HG02973 (cell line): ENCODE measurements around the gene JMJD4.

Source experiments
- ATAC-seq: cut with Tn5 transposase; IDR thresholded peaks from one replicate; pipeline ENCODE4 v1.9.1; 2021; ENCODE audit warnings: moderate library complexity; ENCODE audit not compliant: unreplicated experiment

Gene JMJD4

DNA sequence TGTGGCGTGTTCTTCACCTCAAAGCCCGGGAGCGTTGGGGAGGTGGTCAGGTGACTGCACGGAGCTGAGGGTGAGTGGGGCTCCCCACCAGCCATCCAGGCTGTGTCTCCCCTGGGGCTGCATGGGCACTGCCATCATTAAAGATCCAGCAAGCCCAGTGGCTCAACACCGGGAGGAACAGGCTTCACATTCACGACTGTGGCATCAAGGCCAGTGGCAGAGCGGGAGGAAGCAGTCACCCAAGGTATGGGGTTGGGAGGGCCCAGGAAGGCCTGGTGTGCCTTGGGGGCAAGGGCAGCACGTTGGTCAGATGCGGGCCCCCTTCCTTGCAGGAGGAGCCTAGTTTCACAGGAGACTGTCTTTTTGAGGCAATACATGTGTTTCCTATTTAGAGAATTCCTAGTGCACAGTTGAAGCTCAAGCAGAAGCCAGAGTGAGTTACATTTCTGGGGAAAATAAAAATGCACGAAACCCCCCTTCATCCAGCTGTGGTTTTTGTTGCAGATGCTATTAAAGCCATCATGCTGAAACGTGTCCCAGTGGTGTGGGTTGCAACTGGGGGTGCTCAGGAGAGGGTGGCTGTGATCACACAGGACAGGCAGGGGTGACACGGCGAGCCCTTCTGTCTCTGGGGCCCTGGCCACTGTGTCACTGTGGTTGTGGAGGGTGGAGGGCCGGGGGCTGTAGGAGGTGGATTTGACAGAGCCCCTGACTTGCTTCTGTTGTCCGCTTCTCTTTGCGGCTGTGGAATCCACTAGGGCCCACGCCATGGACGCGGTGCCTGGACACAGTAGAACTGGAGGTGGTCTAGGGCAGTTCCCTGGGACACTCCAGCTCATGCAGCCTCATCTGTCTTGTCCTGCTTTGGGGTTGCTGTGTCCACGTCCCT lies 34.2 kb upstream of the JMJD4 start:
- no peak for ATAC-seq

DNA sequence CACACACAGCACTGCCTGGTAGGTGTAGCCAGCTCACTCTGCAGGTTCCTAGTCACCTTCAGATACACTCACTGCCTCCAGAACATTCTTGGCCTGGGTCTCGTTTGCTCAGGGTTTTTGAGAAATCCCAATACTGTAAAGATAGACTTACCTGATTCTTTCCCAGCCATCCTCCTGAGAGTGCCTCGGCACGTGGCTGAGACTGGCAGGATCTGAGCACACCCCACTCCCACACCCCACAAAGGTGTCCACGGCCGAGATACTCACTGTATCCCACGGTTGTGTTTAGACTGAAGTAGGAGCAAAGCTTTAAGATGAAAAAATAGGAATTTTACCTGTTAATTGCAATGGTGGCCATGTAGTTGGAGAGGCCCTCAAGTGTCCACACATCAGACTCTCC lies 33.5 kb upstream of the JMJD4 start:
- no peak for ATAC-seq

DNA sequence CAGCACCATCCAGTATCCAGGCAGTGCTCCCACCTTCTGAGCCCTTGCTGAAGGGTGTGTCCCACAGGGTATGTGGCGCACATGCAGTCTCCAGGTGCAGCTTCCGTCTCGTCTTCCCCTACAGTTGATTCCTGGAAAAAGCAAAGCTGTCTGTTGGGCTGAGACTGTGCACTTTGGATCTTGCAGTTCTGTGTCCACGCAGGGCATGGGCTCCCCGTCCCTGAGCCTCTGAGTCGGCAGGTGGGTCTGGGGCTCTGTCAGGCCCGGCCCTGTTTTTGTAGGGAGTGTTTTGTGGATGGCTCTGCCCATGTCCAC lies 33.0 kb upstream of the JMJD4 start:
- ATAC-seq: no peak

DNA sequence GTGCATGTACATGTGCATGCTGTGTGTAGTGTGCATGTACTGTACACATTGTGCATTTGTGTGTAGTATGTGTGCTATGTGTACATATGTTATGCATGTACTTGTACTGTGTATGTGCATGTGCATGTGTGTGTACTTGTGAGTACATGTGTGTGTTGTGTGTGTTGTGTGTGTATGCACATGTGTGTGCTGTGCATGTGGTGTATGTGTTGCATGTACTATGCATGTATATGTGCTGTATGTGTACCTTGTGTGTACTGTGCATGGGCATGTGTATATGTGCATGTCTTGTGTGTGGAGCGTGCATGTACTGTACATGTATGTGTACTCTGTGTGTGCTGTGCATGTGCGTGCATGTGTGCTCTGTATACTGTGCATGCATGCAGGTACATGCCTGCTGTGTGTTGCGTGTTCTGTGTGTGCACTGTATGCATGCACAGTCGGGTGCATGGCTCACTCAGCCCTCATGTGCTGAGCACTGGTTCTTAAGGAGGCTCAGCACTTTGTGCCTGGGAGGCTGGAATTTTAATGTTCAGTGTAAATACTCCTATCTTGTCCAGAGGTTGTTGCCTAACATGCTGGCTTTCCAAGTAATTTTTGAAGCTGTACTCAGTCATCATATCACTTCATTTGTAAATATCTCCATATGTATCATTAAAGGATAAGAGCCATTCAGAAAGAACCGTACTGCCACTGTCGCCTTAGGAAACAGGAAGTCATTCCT lies 32.5 kb upstream of the JMJD4 start:
- ATAC-seq: no peak

DNA sequence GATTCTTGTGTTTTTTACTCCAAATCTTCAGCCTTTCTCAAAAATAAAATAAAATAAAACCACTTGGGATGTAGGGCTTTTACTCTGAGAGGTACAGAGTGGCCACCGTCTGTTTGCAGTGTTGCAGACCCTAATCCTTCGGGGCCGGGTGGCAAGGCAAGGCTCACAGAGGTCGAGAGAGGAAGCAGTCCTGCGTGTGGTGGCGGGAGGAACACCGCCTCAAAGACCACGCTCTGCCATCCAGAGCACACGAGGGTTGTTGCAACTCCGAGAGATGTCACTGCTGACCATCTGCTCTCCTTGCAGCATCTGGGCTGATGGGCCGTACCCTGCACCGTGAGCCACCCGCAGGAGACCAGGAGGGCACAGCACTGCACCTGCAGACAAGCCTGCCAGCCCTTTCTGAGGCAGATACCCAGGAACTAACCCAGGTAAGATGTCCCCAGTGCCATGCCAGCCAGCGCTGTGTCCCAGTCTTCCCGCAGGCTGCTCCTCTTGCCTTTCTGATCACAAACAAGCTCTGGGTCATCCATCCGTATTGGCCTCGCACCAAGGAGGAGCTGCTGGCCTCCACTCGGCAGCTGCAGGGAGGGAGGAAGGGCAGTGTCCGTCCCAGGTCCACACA lies 31.7 kb upstream of the JMJD4 start:
- ATAC-seq: no peak

DNA sequence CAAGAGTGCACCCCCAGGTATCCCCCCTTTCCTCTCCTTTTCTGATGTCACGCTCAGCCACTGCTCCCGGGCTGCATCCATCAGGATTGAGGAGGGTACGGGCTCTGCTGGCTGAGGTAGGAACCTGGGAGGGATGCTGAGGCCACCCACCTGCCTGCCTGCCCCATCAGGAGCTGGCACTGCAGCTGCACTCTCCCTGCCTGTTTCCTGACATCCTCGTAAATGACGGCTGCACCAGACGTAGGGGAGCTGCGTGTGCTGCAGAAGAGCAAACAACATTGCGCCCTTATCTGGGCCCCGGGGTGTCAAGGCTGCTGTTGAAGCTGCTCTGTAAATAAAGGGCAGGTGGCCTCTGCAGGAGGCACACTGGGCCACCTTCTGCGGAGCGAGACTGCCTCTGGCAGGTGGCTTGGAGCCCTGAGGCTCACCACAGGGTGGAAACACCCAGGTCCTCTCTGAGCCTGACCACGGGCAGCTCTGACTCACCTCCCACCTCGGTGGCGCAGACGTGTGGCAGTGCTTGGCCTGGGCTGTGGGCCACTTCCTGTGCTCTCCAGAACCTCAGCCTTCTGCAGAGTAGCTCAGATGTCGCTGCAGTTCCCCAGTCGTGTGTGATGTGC lies 31.0 kb upstream of the JMJD4 start:
- ATAC-seq: no peak

DNA sequence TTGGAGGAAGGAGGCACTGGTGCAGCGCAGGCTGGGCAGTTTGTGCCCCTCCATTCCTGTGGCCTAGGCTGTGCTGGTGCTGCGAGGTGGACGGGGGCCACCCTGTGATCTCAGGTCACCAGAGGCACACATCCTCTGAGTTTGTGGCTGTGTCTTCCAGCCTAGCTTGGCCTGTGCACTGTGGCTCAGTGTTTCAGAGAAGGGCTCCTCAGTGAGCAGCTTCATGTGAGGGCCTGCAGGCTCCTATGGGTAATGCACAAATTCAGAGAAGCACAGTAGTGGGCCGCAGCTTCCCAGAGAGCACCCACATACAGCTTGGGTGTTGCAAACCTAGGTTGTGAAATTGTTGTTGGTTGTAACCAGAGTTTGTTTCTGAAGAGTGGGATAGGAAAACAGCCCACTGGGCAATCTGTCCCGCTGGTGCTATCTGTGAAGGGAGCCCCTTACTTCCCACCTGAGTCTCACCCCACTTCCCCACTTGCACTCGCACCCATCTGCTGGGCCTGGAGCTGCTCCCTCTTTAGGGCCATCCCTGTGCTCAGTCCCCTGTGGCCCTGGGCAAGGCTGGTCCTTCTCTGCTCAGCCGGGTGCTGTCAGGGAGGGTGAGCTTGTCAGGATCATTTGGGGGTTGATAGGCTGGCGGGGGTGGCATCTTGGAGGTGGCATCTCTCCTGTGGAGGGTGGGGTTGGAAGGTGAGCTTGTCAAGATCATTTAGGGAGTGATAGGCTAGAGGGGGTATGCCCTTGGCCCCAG lies 30.3 kb upstream of the JMJD4 start:
- no peak for ATAC-seq

DNA sequence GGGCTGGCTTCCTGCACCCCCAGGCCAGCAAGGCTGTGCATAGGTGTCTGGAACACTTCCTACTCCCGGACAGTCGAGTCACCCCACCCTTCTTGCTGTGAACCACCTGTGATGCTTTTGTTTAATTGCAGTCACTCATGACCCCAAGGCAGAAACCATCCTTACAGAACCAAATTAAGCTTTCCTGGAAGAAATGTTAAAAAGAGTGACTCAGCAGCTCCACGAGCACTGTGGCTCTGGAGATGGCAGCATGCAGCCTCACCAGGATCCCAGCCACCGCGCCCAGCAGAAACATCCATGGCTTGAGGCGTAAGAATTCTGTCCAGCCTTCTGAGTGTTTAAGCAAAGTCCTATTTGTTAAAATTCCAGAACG lies 28.9 kb upstream of the JMJD4 start:
- no peak for ATAC-seq

DNA sequence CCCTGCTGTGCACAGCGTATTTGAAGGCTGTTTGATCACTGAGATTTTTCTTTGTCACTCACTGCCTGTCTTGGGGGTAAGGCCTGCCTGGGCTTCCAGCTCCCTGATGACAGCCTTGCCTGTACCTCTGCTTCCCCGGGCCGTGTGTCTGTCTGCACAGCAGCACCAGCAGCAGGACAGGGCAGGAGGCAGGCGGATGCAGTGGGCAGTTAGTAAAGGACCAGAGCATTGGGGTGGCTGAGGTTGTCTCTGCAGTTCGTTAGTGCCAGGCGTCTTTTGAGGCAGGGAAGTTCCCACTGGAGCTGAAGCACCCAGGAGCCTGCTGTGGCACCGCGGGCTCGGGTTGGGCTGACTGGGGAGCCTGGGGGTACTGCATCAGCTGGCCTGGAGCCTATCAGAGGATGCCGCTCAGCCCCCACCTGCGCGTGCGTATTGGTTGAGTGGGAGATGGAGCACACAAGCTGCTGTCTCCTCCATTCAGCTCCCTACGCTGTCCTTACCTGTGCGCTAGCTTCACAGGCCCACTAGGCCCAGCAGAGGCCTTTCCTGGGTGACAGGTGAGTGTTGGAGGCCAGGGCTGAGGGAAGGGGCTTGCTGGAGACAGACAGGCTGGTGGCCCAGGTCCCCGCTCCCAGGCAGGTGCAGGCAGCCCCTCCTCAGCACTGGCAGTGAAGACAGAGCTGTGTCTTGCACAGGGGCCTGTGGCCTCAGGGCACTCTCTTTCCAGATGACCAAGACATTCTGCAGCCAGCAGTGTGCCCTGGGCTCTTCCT lies 28.3 kb upstream of the JMJD4 start:
- no peak for ATAC-seq

DNA sequence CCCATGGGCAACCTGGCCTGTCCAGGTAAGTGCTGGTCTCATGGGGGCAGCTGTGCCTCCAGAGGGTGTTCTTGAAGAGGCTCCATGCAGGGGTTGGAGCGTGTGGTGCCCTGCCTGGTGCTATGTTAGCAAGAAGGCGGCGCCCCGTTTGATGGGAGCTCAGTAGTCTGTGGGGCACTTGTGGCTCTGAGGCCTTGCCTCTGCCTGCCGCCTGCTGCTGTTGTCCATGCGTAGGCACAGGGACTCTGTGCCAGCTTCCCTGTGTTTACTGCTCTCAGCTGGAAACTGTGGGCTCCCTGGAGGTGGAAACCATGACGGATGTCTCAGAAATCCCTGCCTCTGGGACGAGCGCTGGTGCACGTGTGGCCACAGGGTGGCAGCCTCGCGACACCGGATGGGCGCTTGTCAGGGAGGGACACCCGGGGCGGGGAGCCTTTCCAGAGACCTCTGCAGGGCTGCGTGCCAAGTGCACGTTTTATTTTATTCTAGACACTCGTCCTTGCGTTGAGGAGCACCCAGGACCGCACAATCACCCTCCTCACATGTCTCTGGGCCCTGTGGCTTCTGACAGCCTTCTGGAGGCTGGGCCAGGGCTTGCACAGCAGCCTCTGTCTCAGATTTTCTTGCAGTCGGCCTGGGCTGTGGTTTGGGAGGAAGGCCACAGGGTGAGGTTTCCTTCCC lies 27.3 kb upstream of the JMJD4 start:
- peak; percentile 84 for ATAC-seq

DNA sequence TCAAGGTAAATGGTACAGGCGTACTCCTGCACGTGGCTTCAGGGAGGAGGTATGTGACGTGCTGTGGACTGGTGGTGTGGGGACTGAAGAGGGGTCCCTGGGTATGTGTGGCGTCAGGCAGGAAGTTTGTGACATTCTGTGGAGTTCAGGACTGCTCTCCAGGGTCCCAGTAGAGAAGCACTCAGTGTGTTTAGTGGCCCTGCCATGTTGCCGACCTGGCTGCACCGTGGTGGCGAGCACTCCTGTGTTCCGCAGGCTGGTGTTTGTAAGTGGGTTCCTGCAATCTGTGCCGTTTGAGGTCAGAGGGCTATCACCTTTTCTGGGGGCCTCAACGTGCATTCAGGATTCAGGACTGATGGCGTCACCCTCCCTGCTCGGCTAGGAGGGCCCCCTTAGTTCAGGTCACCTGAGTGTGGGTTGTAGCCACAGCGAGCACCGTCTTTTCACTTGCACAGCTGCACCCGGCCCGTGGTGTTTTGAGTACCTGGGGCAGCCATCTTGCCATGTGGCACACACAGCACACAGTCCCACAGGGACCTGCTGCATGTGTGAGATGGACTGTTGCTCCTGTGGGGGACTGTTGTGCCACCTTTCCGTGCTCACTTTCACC lies 26.6 kb upstream of the JMJD4 start:
- ATAC-seq: no peak

DNA sequence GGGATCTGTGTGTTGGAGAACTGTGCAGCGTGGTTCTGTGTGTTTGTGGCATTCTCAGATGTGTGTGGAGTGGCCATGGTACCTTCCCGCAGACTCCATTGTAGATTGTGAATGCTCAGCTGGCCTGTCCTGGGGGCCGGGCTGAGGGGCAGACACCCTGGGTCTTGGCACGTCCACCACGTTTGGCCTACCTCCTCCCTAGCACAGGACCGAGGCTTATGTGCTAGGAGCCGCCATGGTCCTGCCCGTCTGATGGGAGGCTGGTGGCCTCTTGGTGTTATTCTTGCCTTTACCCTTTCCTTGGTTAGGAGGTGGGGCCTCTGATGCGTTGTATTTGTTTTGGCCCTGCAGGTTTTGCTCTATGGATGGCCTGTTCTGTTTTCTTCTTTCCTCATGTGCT lies 25.3 kb upstream of the JMJD4 start:
- no peak for ATAC-seq

DNA sequence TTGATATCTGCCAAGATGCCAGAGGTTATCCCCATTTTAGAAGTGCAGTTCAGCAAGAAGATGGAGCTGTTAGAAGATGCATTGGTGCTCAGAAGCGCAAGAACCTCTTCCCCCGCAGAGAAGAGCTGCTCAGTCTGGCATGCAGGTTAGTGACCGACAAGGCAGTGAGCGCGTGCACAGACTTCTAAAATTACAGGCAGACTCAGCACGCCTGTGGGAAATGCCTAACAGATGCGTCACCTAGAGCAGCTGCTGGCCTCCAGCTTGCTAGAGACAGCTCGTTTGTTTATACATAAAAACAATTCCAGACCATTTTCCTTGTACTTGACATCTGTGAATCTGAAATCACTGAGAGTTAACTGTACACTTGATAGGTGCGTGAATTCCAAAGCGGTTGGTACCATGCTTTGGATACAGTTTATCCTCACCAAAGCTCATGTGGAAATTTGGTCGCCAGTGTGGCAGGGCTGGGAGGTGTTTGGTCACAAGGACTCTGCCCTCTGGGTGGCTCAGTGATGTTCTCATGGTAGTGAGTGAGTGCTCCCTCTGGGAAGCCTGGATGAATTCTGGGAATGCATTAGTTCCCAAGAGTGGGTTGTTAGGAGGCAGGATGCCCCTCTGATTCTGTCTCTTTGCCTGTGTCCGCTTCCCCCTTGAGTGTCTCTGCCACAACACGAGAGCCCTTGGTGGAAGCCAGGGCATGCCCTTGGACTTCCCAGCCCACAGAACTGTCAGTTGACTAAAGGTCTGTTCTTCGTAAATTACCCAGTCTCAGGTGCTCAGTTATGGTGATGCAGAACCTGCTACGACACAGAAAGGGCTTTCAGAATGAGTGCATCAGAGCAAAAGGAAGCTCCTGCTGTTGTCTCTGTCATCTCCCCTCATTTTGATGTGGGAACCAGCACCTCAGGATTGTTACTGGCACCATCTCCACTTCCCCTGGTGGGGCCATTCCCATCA lies 24.5 kb upstream of the JMJD4 start:
- ATAC-seq: no peak

DNA sequence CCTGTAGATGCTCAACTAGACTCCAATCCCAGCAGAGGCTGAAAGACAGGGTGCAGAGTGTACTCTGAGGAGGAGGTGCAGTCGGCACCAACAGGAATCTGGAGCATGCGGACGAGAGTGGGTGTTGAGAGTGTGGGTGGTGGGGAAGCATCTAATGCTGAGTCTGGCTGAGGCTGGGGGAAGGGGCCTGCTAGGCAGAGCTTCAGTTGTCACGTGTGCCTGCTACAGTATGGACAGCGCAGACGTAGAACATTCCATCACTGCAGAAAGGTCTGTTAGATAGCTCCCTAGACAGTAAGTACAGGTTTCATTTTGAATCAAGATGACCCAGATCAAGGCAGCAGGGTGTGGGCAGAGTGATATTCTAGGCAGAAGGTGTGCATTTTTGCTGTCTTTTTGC lies 23.3 kb upstream of the JMJD4 start:
- no peak for ATAC-seq

DNA sequence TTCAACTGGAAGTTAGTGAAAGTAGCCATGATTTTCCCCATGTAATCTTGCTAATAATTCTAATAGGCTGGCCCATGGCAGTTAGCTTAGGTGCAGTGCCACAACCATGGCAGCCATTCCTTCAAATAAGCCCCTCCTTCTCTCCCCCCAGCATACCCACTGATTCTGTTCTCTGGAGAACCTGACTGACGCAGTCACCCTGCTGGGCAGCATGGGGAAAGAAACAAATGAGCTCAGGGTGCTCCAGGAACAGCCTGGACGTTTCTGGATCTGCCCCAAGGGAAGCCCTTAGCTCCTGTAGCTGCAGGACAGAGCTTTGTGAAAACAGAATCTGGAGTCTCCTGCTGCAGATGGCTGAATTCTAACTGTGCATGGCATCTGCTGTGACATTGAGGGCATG lies 22.7 kb upstream of the JMJD4 start:
- no peak for ATAC-seq

DNA sequence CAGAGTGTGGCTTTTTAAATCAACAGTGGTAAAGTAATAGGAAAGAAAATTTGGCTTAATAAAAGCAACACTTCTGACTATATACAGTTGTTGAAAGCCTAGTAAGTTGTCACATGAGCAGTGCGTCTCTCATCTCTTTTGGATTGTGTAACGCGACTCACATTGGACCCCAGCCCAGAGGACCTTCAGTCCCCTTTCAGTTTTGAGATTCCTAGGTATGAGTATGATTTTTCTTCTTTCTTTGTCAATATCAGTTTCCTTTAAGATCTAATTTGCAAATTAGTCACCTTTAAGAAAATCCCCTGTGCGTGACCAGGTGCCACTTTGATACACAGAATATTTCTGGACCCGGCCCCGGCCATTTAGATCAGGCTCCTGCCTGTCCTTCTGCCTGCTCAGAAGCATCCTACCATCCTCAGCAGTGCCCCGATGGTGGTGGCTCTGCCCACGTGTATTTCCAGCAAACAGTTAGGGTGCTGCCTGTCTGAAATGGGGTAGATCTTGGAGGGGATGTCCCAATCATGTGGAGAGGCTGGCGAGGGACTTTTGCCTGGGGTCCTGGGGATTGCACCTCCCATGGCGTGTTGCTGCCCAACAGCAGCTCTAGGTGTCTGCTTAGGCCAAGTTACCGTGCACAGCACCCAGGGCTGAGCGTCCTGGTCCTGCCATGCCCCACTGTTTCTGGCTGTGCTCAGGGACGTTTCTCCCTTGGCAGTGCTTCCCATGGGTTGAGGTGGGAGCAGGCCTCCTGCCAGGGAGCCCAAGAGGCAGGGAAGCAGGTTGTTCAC lies 21.3 kb upstream of the JMJD4 start:
- no peak for ATAC-seq

DNA sequence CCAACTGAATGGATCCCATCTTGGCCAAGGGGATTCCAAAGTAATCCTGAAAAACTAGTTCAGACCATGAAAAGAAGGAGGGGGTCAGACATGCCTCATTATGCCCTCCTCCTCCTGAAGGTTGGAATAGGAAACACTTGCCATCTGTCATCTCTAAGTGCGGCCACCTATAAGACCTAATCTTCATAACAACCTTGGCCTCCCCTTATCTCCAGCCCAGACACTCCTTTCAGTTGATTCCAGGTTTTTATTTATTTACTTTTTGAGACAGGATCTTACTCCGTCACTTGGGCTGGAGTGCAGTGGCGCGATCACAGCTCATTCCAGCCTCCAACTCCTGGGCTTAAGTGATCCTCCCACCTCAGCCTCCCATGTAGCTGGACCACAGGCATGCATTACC lies 19.9 kb upstream of the JMJD4 start:
- ATAC-seq: no peak
